ENCODE measurements around the gene TP53TG5. TPM values are rescaled to one million over a fixed set of nuclear protein-coding genes. Genes with fewer than 3 reads are reported as not detected.
A peak's percentile ranks its signal among the peaks of the same experiment; 100 is the strongest.

Gene TP53TG5
- total RNA-seq, 4 donors from 2014 or later: not detected

GRCh38 chr20:45368221-45368980 lies 9.7 kb downstream of the TP53TG5 start:
- no peak for TF ChIP-seq CTCF (IDR thresholded peaks at IDR 0.05)
- peak in 1 of 2 donors; percentile 27 for TF ChIP-seq EP300 (IDR thresholded peaks at IDR 0.05)
- Histone ChIP-seq H3K27me3 (no peaks in the 10 kb centered on the region), H3K36me3 (peaks cover 0 to 48% (median 7%) of the 10 kb centered on the region in 3 donors), H3K4me1 (peaks cover 0 to 40% (median 21%) of the 10 kb centered on the region in 4 donors), H3K4me3 (no peak overlapping the region), H3K9me3 (no peaks in the 10 kb centered on the region), H3K27ac (no peak overlapping the region)
- DNase-seq (ENCODE audit: low spot score in 2 of 2): no peak
- WGBS, 2 donors: 83 to 87% methylated on average over 6 of the region's 6 CpGs

- Histone ChIP-seq H3K4me3 (no peak overlapping the region), H3K36me3 (peaks cover 0 to 48% (median 7%) of the 10 kb centered on the region in 3 donors), H3K27me3 (no peaks in the 10 kb centered on the region), H3K4me1 (peaks cover 0 to 34% (median 15%) of the 10 kb centered on the region in 4 donors), H3K9me3 (no peaks in the 10 kb centered on the region), H3K27ac (no peak overlapping the region)
- no peak for TF ChIP-seq POLR2A (IDR thresholded peaks at IDR 0.05)
- TF ChIP-seq CTCF (IDR thresholded peaks at IDR 0.05): no peak
- TF ChIP-seq EP300 (IDR thresholded peaks at IDR 0.05): no peak
- DNase-seq (ENCODE audit: low spot score in 2 of 2): no peak
Observed at GRCh38 chr20:45367126-45367525, 11.0 kb downstream of the TP53TG5 start.

- Histone ChIP-seq H3K27me3 (no peaks in the 10 kb centered on the region), H3K27ac (no peak overlapping the region), H3K4me3 (no peak overlapping the region), H3K4me1 (peaks cover 0 to 37% (median 15%) of the 10 kb centered on the region in 4 donors), H3K36me3 (peaks cover 0 to 48% (median 7%) of the 10 kb centered on the region in 3 donors), H3K9me3 (no peaks in the 10 kb centered on the region)
- TF ChIP-seq POLR2A (IDR thresholded peaks at IDR 0.05): no peak
- TF ChIP-seq CTCF (IDR thresholded peaks at IDR 0.05): no peak
- no peak for TF ChIP-seq EP300 (IDR thresholded peaks at IDR 0.05)
- DNase-seq (ENCODE audit: low spot score in 2 of 2): no peak
- WGBS, 2 donors: 88 to 91% methylated on average over 11 of the region's 11 CpGs
Observed at GRCh38 chr20:45366631-45367030, 11.5 kb downstream of the TP53TG5 start.

- Histone ChIP-seq H3K36me3 (peaks cover 0 to 48% (median 7%) of the 10 kb centered on the region in 3 donors), H3K9me3 (no peaks in the 10 kb centered on the region), H3K27ac (no peak overlapping the region), H3K4me1 (peaks cover 0 to 39% (median 15%) of the 10 kb centered on the region in 4 donors), H3K27me3 (no peaks in the 10 kb centered on the region), H3K4me3 (no peak overlapping the region)
- TF ChIP-seq EP300 (IDR thresholded peaks at IDR 0.05): no peak
- TF ChIP-seq CTCF (IDR thresholded peaks at IDR 0.05): no peak
- no peak for TF ChIP-seq POLR2A (IDR thresholded peaks at IDR 0.05)
- WGBS, 2 donors: 72 to 76% methylated on average over 1 of the region's 1 CpG
- no peak for DNase-seq (ENCODE audit: low spot score in 2 of 2)
Observed at GRCh38 chr20:45366192-45366591, 11.9 kb downstream of the TP53TG5 start.

GRCh38 chr20:45365444-45365970 lies 12.6 kb downstream of the TP53TG5 start:
- H3K36me3 ChIP-seq: peaks cover 0 to 47% (median 7%) of the 10 kb centered on the region in 3 donors
- H3K4me3 ChIP-seq: no peak overlapping the region
- no peak for TF ChIP-seq POLR2A (IDR thresholded peaks at IDR 0.05)
- TF ChIP-seq EP300 (IDR thresholded peaks at IDR 0.05): no peak
- no peak for TF ChIP-seq CTCF (IDR thresholded peaks at IDR 0.05)
- no peaks in the 10 kb centered on the region for H3K27me3 ChIP-seq
- WGBS, 2 donors: 88 to 90% methylated on average over 5 of the region's 5 CpGs
- peak overlapping the region in 1 of 4 donors; percentile 22 for H3K27ac ChIP-seq
- no peaks in the 10 kb centered on the region for H3K9me3 ChIP-seq
- peaks cover 0 to 46% (median 15%) of the 10 kb centered on the region in 4 donors for H3K4me1 ChIP-seq
- no peak for DNase-seq (ENCODE audit: low spot score in 2 of 2)

Measured in tibial nerve (tissue), 4 donors.